HG02759 (cell line): Measurements from ENCODE around the gene ARHGEF37.
A peak's percentile ranks its signal among the peaks of the same experiment; 100 is the strongest.
"Not testable (repeated sequence)": the region's sequence is repeated elsewhere in the genome, so short reads cannot be mapped to it uniquely, and the experiment has no call there.

Experiments used
- ATAC-seq: cut with Tn5 transposase; IDR thresholded peaks from one replicate; pipeline ENCODE4 v1.9.1; 2021; ENCODE audit warnings: mild to moderate bottlenecking, moderate library complexity; ENCODE audit not compliant: unreplicated experiment

ARHGEF37 gene

GRCh38 chr5:149581192-149581861, at the start of gene ARHGEF37:
ARHGEF37 (plus strand) TSS chr5:149581498; CDS start chr5:149597770, 16,272 bp downstream.
- no peak for ATAC-seq

- no peak for ATAC-seq
Observed at GRCh38 chr5:149532413-149532812, 48.9 kb upstream of the ARHGEF37 start.

GRCh38 chr5:149535787-149536186, 45.5 kb upstream of the ARHGEF37 start:
- ATAC-seq = not testable (repeated sequence)

GRCh38 chr5:149537374-149537975, 43.8 kb upstream of the ARHGEF37 start:
- no peak for ATAC-seq

- ATAC-seq = no peak
Observed at GRCh38 chr5:149540089-149540488, 41.2 kb upstream of the ARHGEF37 start.

- no peak for ATAC-seq
Observed at GRCh38 chr5:149541893-149542292, 39.4 kb upstream of the ARHGEF37 start.

- no peak for ATAC-seq
Observed at GRCh38 chr5:149543361-149544027, 37.8 kb upstream of the ARHGEF37 start.

- no peak for ATAC-seq
Observed at GRCh38 chr5:149544028-149544420, 37.3 kb upstream of the ARHGEF37 start.

- no peak for ATAC-seq
Observed at GRCh38 chr5:149545327-149545726, 36.0 kb upstream of the ARHGEF37 start.

GRCh38 chr5:149546974-149547373, 34.3 kb upstream of the ARHGEF37 start:
- ATAC-seq = no peak

- peak; percentile 22 for ATAC-seq
Observed at GRCh38 chr5:149549461-149550267, 31.6 kb upstream of the ARHGEF37 start.

- no peak for ATAC-seq
Observed at GRCh38 chr5:149550268-149550583, 31.1 kb upstream of the ARHGEF37 start.

GRCh38 chr5:149550594-149551226, 30.6 kb upstream of the ARHGEF37 start:
- ATAC-seq = no peak

GRCh38 chr5:149551227-149552037, 29.9 kb upstream of the ARHGEF37 start, which contains the start of gene CSNK1A1:
CSNK1A1 (minus strand) TSS chr5:149551439; CDS start chr5:149550964, 475 bp downstream.
- ATAC-seq = peak; percentile 94

GRCh38 chr5:149552038-149552494, 29.2 kb upstream of the ARHGEF37 start:
- no peak for ATAC-seq

- ATAC-seq = no peak
Observed at GRCh38 chr5:149552553-149553160, 28.6 kb upstream of the ARHGEF37 start.

GRCh38 chr5:149559706-149560105, 21.6 kb upstream of the ARHGEF37 start:
- ATAC-seq = no peak

GRCh38 chr5:149561848-149562247, 19.4 kb upstream of the ARHGEF37 start:
- ATAC-seq = no peak

- ATAC-seq = no peak
Observed at GRCh38 chr5:149563466-149563865, 17.8 kb upstream of the ARHGEF37 start.
